Left ventricle myocardium superior (tissue), 1 donor: ENCODE measurements around the gene GFRA1. TPM values are rescaled to one million over a fixed set of nuclear protein-coding genes. Genes with fewer than 3 reads are reported as not detected.

Source experiments
- ATAC-seq: fragments of 200-7000 bp; cut with Tn5 transposase; one replicate; pipeline ENCODE4 v1.9.1; 2020; ENCODE audit warnings: mild to moderate bottlenecking, moderate library complexity
- DNase-seq: peaks from one replicate; pipeline ENCODE4 v3.0.0-alpha.2; 2020
- intact Hi-C: fragments of 100-400 bp; cut with micrococcal nuclease; formaldehyde crosslinking; loops from one replicate; pipeline ENCODE4 v1.11.0; 2022
- total RNA-seq: library from RNA; stranded (reverse); fragmentation: NEBNext Ultra II Directional; extraction: Animal tissue kit (Norgen Biotek cat#: 25700); gene quantifications from one replicate; pipeline ENCODE4 v1.2.1, GENCODE V29; 2021
- donor health status: DM: no; HTN: yes; CAD: no; lungs with severe emphysema.

The GFRA1 gene
- total RNA-seq, 1 donor from 2014 or later: 6.7 TPM

- intact Hi-C loops: no loop called here
- DNase-seq (no peak), ATAC-seq (peak; percentile 45)
These were observed 126.5 kb downstream of the GFRA1 start for GRCh38 chr10:116146372-116147140.

- intact Hi-C loops: no loop called here
- ATAC-seq: peak; percentile 84
- DNase-seq: no peak
These were observed 129.3 kb downstream of the GFRA1 start for GRCh38 chr10:116143673-116144222.

DNA sequence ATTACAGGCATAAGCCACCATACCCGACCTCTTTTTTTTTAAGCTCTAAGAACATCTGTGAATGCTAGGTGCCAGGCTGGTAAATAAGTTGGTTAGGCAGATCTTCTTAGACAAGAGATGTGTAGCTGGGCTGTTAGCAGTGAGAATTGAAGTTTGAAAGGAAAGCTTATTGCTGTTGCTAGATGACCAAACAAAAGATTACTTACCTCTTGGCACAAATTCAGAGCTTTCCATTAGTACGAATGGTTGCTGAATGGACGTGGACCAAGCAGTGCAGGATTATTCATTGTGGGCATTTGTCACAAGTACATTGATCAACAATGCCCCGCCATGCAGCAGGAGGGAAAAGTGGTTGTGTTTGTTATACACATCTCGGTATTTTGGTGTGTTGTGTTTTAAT, 131.2 kb downstream of the GFRA1 start:
- DNase-seq (no peak), ATAC-seq (no peak)
- intact Hi-C loops: no loop called here

GRCh38 chr10:116141246-116141645, 131.8 kb downstream of the GFRA1 start:
- intact Hi-C loops: no loop called here
- DNase-seq: no peak
- no peak for ATAC-seq

GRCh38 chr10:116139886-116140285, 133.1 kb downstream of the GFRA1 start:
- no peak for DNase-seq
- ATAC-seq: no peak
- intact Hi-C loops: no loop called here

DNA sequence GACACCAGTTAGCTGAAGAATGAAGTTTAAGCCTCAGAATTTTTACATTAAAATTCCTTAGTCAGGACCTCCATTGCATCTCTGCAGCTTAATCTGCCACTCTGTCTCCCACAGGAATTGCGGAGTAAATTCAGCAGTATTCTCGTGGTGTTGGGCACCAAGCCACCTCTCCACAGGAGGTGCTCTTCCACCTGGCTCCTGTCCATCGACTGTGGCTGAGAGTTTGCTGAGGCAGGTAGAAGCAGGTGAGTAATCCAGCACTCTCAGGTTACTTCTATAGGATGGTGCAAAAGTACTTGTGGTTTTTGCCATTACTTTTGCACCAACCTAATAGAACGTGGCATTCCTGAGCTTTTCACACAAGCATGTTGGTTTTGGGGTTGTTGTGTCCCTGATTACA, 134.1 kb downstream of the GFRA1 start:
- ATAC-seq (no peak), DNase-seq (no peak)
- intact Hi-C loops: no loop called here

- intact Hi-C loops: no loop called here
- ATAC-seq: no peak
- DNase-seq: no peak
These were observed 136.7 kb downstream of the GFRA1 start for GRCh38 chr10:116136261-116136660.

DNA sequence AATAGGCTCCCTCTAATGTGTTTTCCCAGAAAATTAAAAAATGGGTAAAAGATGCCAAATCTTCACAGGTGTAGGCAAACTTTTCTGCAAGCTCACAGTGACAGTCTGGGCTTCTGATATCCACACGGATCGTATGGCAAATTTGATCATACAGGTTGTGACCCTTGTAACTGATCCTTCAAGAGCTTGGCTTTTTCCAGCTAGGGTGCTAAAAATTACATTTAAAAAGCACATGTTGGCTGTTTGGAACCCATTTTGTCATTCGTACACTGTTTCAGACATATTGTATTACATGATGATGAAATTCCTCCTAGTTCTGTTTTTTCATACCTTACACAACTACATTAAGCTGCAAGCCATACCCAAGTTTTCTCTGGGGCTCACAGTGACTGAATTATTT, 138.7 kb downstream of the GFRA1 start:
- no peak for ATAC-seq
- DNase-seq: no peak
- intact Hi-C loops: no loop called here

GRCh38 chr10:116133634-116134033, 139.4 kb downstream of the GFRA1 start:
- ATAC-seq (no peak), DNase-seq (no peak)
- intact Hi-C loops: no loop called here

GRCh38 chr10:116132780-116133399, 140.1 kb downstream of the GFRA1 start:
- ATAC-seq: no peak
- DNase-seq: no peak
- intact Hi-C loops: no loop called here

DNA sequence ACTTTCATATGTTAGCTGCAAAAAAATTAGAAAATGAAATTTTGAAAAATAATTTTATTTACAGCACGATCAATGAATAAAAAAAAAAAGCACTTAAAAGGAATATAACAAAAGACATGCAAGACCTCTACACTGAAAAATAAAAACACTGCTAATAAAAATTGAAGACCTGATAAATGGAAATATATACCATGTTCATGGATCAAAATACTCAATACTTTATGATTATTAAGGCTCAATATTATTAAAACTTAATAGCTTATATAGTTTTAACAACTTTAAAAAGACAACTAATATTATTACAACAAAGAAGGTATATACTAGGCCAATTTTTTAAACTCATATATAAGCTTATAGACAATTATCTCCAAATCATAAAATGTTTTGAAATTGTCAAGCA, 143.0 kb downstream of the GFRA1 start:
- DNase-seq (no peak), ATAC-seq (no peak)
- intact Hi-C loops: no loop called here

DNA sequence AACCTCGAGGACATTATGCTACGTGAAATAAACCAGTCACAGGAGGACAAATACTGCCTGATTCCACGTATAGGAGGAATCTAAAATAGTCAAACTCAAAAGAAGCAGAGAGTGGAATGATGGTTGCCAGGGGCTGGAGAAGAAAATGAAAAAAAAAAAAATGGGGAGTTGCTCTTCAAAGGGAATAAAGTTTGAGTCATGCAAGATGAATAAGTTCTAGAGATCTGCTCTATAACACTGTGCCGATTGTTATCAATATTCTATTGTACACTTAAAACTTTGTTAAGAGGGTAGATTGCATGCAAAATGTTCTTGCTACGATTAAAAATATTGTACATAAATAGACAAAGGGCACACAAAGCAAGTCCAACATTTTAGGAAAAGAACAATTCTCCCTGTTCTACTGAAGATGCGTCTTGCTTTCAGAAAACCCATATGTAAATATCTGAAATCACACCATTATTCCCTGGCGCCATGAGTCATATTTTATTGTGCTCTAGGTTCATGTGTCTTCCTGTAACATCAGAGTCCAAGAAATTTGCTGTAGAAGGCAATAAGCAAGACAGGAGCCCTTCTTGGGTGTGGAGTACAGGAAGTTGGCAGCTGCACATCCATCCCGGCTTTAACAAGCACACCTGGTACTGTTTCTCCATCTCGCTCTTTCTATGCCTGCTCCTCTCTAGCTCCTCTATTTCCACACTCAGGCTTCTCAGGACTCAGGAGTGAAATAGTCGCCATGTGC, 145.9 kb downstream of the GFRA1 start:
- intact Hi-C loops: no loop called here
- DNase-seq: no peak
- no peak for ATAC-seq

DNA sequence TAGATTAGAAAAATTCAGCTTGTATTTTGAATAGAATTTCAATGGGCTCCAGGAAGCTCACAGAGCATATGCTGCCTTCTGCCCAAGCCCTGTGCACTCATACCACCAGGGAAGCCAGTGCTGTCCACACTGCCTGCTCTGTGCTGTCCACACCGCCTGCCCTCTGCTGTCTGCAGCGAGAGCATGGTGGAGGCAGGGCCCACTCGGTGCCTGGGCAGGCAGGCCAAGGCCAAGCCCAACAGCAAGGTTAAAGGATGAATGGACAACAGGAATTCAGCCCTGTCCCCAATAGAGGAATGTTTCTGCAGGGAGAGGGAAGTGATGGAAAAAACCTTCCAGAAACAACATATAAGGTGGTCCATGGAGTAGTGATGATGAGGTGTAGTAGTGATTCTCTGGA, 146.8 kb downstream of the GFRA1 start:
- DNase-seq (no peak), ATAC-seq (no peak)
- intact Hi-C loops: no loop called here

GRCh38 chr10:116125180-116125579, 147.8 kb downstream of the GFRA1 start:
- intact Hi-C loops: no loop called here

DNA sequence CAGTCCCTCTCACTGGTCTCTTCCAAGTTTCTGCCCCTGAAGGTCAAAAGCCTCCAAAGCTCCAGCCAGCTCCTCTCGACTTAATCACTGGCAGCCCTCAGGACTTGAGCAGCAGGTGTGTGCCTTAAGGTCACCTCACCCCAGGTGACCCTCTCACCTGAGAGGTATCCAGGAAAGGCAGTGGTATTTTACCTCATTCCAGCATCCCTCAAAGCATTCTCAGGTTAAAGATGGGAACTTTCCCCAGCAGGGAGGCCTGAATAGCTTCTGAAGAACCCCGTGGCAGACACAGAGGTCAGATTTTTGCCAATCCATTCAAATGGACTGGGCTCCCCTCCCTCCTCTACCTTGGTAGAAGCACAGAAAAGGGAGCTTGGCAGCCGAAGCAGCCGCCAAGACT, 148.2 kb downstream of the GFRA1 start:
- DNase-seq (no peak), ATAC-seq (no peak)
- intact Hi-C loops: no loop called here

More at GRCh38 chr10:116125180-116125579, 147.8 kb downstream of the GFRA1 start:
- no peak for ATAC-seq
- no peak for DNase-seq

GRCh38 chr10:116122664-116123063, 150.3 kb downstream of the GFRA1 start:
- intact Hi-C loops: no loop called here

GRCh38 chr10:116121640-116122525, 151.1 kb downstream of the GFRA1 start:
- ATAC-seq: no peak
- intact Hi-C loops: no loop called here
- DNase-seq: no peak

More at GRCh38 chr10:116122664-116123063, 150.3 kb downstream of the GFRA1 start:
- DNase-seq (no peak), ATAC-seq (no peak)

DNA sequence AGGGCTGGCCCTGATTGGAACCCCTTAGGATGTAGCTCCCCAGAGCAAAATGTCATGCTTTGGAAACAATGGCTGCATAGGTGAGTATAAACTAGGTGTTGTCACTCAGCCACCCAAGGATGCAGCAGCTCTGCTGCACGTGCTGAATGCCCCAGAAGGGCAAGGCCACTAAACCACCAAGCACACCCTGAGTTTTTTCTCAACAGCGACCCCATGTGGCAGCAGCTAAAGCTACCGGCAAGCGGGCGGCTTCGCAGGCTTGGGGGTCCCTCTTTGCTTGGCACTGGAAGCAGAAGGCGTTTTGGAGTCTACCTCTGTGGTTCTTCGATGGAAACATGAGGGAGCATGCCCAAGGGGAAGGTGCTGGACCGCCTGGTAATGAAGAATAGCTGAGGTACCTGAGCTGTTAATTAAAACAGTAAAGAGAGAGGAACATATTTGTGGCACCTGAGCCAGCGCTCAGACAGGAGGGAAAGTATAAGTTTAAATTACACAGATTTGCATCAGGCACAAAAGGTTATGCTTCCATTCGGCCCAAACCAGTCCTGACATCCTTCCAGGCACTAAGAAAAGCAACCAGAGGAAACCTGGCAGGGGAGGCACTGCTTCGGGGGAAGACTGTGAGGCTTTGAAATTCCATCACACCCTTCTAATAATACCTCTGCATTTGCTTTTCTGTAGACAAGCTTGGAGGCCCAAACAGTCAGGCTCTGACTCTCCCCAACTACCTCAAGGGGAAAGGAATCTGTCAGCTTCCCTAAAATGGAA, 152.1 kb downstream of the GFRA1 start:
- intact Hi-C loops: no loop called here
- DNase-seq (no peak), ATAC-seq (peak; percentile 48)
